ENCODE measurements around the gene OBSL1. TPM values are rescaled to one million over a fixed set of nuclear protein-coding genes. Genes with fewer than 3 reads are reported as not detected.

Gene OBSL1
- total and polyA plus RNA-seq, 4 donors = 53.3 to 178 (median 146) TPM

GRCh38 chr2:219598308-219599078 is 27.2 kb upstream of the OBSL1 start:
- H3K9me3 ChIP-seq (ENCODE audit: control insufficient read depth, insufficient read depth, low read length) = no peaks in the 10 kb centered on the region
- peak overlapping the region; percentile 79 for H3K4me3 ChIP-seq (ENCODE audit: low read depth, low read length)
- H3K4me1 ChIP-seq (ENCODE audit: control insufficient read depth, insufficient read depth, low read length) = peaks cover 10% of the 10 kb centered on the region
- peak overlapping the region; percentile 96 for H3K27ac ChIP-seq (ENCODE audit: low read depth, low read length)
- WGBS (ENCODE audit: insufficient coverage) = 25% methylated on average over 7 of the region's 9 CpGs
- DNase-seq (ENCODE audit: low read depth in 4 of 6, low spot score in 6 of 6) = peak in 2 of 6 donors; percentile 42 to 53
- peaks cover 25% of the 10 kb centered on the region for H3K36me3 ChIP-seq (ENCODE audit: control insufficient read depth, insufficient read depth, low read length)
- no peaks in the 10 kb centered on the region for H3K27me3 ChIP-seq (ENCODE audit: control insufficient read depth, insufficient read depth, low read length)

- H3K27ac ChIP-seq (ENCODE audit: low read depth, low read length) = peak within 1 kb of the TSS; percentile 96
- whole genome bisulfite sequencing (ENCODE audit: insufficient coverage) = under 1% methylated on average over 49 of the region's 57 CpGs
- H3K27me3 ChIP-seq (ENCODE audit: control insufficient read depth, insufficient read depth, low read length) = no peaks in the 10 kb centered on the region
- peaks cover 18% of the 10 kb centered on the region for H3K36me3 ChIP-seq (ENCODE audit: control insufficient read depth, insufficient read depth, low read length)
- H3K4me1 ChIP-seq (ENCODE audit: control insufficient read depth, insufficient read depth, low read length) = peaks cover 10% of the 10 kb centered on the region
- no peaks in the 10 kb centered on the region for H3K9me3 ChIP-seq (ENCODE audit: control insufficient read depth, insufficient read depth, low read length)
- H3K4me3 ChIP-seq (ENCODE audit: low read depth, low read length) = peak within 1 kb of the TSS; percentile 79
- peak; percentile 93 to 99 (median 94) for DNase-seq (ENCODE audit: low read depth in 4 of 6, low spot score in 6 of 6)
These were observed 26.4 kb upstream of the OBSL1 start, which contains the start of gene STK11IP for GRCh38 chr2:219597552-219598307. Gene STK11IP (plus strand): TSS chr2:219597857. CDS start chr2:219598120, 263 bp downstream.

- no peaks in the 10 kb centered on the region for H3K27me3 ChIP-seq (ENCODE audit: control insufficient read depth, insufficient read depth, low read length)
- 6% methylated on average over 5 of the region's 19 CpGs for WGBS (ENCODE audit: insufficient coverage)
- H3K9me3 ChIP-seq (ENCODE audit: control insufficient read depth, insufficient read depth, low read length) = no peaks in the 10 kb centered on the region
- H3K36me3 ChIP-seq (ENCODE audit: control insufficient read depth, insufficient read depth, low read length) = peaks cover 11% of the 10 kb centered on the region
- H3K27ac ChIP-seq (ENCODE audit: low read depth, low read length) = peak overlapping the region; percentile 96
- peak overlapping the region; percentile 79 for H3K4me3 ChIP-seq (ENCODE audit: low read depth, low read length)
- no peak for DNase-seq (ENCODE audit: low read depth in 4 of 6, low spot score in 6 of 6)
- H3K4me1 ChIP-seq (ENCODE audit: control insufficient read depth, insufficient read depth, low read length) = peaks cover 10% of the 10 kb centered on the region
These were observed 25.7 kb upstream of the OBSL1 start for GRCh38 chr2:219596954-219597551.

GRCh38 chr2:219595256-219595655 is 23.9 kb upstream of the OBSL1 start:
- DNase-seq (ENCODE audit: low read depth in 4 of 6, low spot score in 6 of 6) = peak in 2 of 6 donors; percentile 47 to 64
- Histone ChIP-seq H3K4me1 (ENCODE audit: control insufficient read depth, insufficient read depth, low read length) (peaks cover 10% of the 10 kb centered on the region), H3K27ac (ENCODE audit: low read depth, low read length) (peak overlapping the region; percentile 96), H3K27me3 (ENCODE audit: control insufficient read depth, insufficient read depth, low read length) (no peaks in the 10 kb centered on the region), H3K9me3 (ENCODE audit: control insufficient read depth, insufficient read depth, low read length) (no peaks in the 10 kb centered on the region), H3K36me3 (ENCODE audit: control insufficient read depth, insufficient read depth, low read length) (no peaks in the 10 kb centered on the region), H3K4me3 (ENCODE audit: low read depth, low read length) (no peak overlapping the region)
- 20% methylated on average over 1 of the region's 3 CpGs for WGBS (ENCODE audit: insufficient coverage)

GRCh38 chr2:219593154-219593553 is 21.8 kb upstream of the OBSL1 start:
- Histone ChIP-seq H3K4me1 (ENCODE audit: control insufficient read depth, insufficient read depth, low read length) (peaks cover 8% of the 10 kb centered on the region), H3K27ac (ENCODE audit: low read depth, low read length) (no peak overlapping the region), H3K27me3 (ENCODE audit: control insufficient read depth, insufficient read depth, low read length) (no peaks in the 10 kb centered on the region), H3K4me3 (ENCODE audit: low read depth, low read length) (no peak overlapping the region), H3K36me3 (ENCODE audit: control insufficient read depth, insufficient read depth, low read length) (no peaks in the 10 kb centered on the region), H3K9me3 (ENCODE audit: control insufficient read depth, insufficient read depth, low read length) (no peaks in the 10 kb centered on the region)
- 100% methylated on average over 1 of the region's 2 CpGs for WGBS (ENCODE audit: insufficient coverage)
- no peak for DNase-seq (ENCODE audit: low read depth in 4 of 6, low spot score in 6 of 6)

GRCh38 chr2:219592736-219593135 is 21.4 kb upstream of the OBSL1 start:
- Histone ChIP-seq H3K27ac (ENCODE audit: low read depth, low read length) (no peak overlapping the region), H3K4me1 (ENCODE audit: control insufficient read depth, insufficient read depth, low read length) (peaks cover 6% of the 10 kb centered on the region), H3K36me3 (ENCODE audit: control insufficient read depth, insufficient read depth, low read length) (no peaks in the 10 kb centered on the region), H3K9me3 (ENCODE audit: control insufficient read depth, insufficient read depth, low read length) (no peaks in the 10 kb centered on the region), H3K27me3 (ENCODE audit: control insufficient read depth, insufficient read depth, low read length) (no peaks in the 10 kb centered on the region), H3K4me3 (ENCODE audit: low read depth, low read length) (no peak overlapping the region)
- DNase-seq (ENCODE audit: low read depth in 4 of 6, low spot score in 6 of 6) = peak in 1 of 6 donors; percentile 14
- 40% methylated on average over 5 of the region's 6 CpGs for WGBS (ENCODE audit: insufficient coverage)

- Histone ChIP-seq H3K27me3 (ENCODE audit: control insufficient read depth, insufficient read depth, low read length) (no peaks in the 10 kb centered on the region), H3K36me3 (ENCODE audit: control insufficient read depth, insufficient read depth, low read length) (no peaks in the 10 kb centered on the region), H3K4me3 (ENCODE audit: low read depth, low read length) (no peak overlapping the region), H3K4me1 (ENCODE audit: control insufficient read depth, insufficient read depth, low read length) (peaks cover under 1% of the 10 kb centered on the region), H3K9me3 (ENCODE audit: control insufficient read depth, insufficient read depth, low read length) (no peaks in the 10 kb centered on the region), H3K27ac (ENCODE audit: low read depth, low read length) (no peak overlapping the region)
- DNase-seq (ENCODE audit: low read depth in 4 of 6, low spot score in 6 of 6) = no peak
- 0% methylated on average over 1 of the region's 4 CpGs for WGBS (ENCODE audit: insufficient coverage)
These were observed 19.8 kb upstream of the OBSL1 start for GRCh38 chr2:219591091-219591490.

GRCh38 chr2:219581346-219581745 is 10.0 kb upstream of the OBSL1 start:
- H3K9me3 ChIP-seq (ENCODE audit: control insufficient read depth, insufficient read depth, low read length) = no peaks in the 10 kb centered on the region
- no peak for DNase-seq (ENCODE audit: low read depth in 4 of 6, low spot score in 6 of 6)
- no peaks in the 10 kb centered on the region for H3K36me3 ChIP-seq (ENCODE audit: control insufficient read depth, insufficient read depth, low read length)
- H3K4me3 ChIP-seq (ENCODE audit: low read depth, low read length) = no peak overlapping the region
- no peaks in the 10 kb centered on the region for H3K27me3 ChIP-seq (ENCODE audit: control insufficient read depth, insufficient read depth, low read length)
- H3K27ac ChIP-seq (ENCODE audit: low read depth, low read length) = no peak overlapping the region
- peaks cover 14% of the 10 kb centered on the region for H3K4me1 ChIP-seq (ENCODE audit: control insufficient read depth, insufficient read depth, low read length)
- WGBS (ENCODE audit: insufficient coverage) = 91% methylated on average over 1 of the region's 2 CpGs

- Histone ChIP-seq H3K27me3 (ENCODE audit: control insufficient read depth, insufficient read depth, low read length) (no peaks in the 10 kb centered on the region), H3K36me3 (ENCODE audit: control insufficient read depth, insufficient read depth, low read length) (peaks cover 2% of the 10 kb centered on the region), H3K27ac (ENCODE audit: low read depth, low read length) (no peak overlapping the region), H3K4me1 (ENCODE audit: control insufficient read depth, insufficient read depth, low read length) (peaks cover 17% of the 10 kb centered on the region), H3K4me3 (ENCODE audit: low read depth, low read length) (no peak overlapping the region), H3K9me3 (ENCODE audit: control insufficient read depth, insufficient read depth, low read length) (no peaks in the 10 kb centered on the region)
- DNase-seq (ENCODE audit: low read depth in 4 of 6, low spot score in 6 of 6) = no peak
- WGBS (ENCODE audit: insufficient coverage) = 80% methylated on average over 5 of the region's 8 CpGs
These were observed 7.7 kb upstream of the OBSL1 start for GRCh38 chr2:219578811-219579613.
